HG02870 (cell line): ENCODE measurements around the gene RAB11B.
"Not testable (repeated sequence)": the region's sequence is repeated elsewhere in the genome, so short reads cannot be mapped to it uniquely, and the experiment has no call there.

Experiments
- ATAC-seq: cut with Tn5 transposase; IDR thresholded peaks from one replicate; pipeline ENCODE4 v1.9.1; 2021; ENCODE audit warnings: mild to moderate bottlenecking, moderate library complexity; ENCODE audit not compliant: unreplicated experiment

The RAB11B gene

GRCh38 chr19:8425331-8425730, 35.2 kb downstream of the RAB11B start:
- not testable (repeated sequence) for ATAC-seq

DNA sequence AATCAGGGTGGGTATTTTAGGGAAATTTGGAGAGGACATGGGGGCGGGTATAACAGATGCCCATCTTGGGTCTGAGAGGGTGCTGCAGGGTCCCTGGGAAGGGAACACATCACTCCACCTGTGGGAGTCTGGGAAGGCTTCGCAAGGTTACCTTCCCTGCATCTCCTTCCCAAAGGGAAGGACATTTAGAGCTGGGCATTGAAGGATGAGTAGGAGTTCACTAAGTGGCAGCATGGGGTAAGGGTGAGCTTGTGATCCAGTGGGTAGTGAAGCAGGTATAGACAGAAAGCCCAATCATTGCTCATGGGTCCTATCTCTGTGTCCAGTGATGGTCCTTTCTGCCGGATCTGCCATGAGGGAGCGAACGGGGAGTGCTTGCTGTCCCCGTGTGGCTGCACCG, 36.1 kb downstream of the RAB11B start:
- no peak for ATAC-seq

GRCh38 chr19:8429044-8429443, 38.9 kb downstream of the RAB11B start:
- ATAC-seq: no peak

DNA sequence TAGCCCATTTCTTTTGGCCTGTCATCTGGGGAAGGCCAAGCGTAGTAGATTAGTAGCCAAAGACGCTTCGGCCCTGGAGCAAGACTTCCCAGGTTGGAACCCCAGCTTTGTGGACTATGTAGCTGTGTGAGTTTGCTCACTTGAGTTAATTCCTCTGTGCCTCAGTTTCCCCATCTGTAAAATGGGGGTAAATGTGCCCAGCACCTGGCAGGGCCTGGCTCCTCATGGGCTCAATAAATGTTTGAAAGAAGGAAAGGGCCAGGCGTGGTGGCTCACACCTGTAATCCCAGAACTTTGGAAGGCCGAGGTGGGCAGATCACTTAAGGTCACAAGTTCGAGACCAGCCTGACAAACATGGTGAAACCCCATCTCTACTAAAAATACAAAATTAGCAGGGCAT, 39.7 kb downstream of the RAB11B start:
- ATAC-seq: no peak

DNA sequence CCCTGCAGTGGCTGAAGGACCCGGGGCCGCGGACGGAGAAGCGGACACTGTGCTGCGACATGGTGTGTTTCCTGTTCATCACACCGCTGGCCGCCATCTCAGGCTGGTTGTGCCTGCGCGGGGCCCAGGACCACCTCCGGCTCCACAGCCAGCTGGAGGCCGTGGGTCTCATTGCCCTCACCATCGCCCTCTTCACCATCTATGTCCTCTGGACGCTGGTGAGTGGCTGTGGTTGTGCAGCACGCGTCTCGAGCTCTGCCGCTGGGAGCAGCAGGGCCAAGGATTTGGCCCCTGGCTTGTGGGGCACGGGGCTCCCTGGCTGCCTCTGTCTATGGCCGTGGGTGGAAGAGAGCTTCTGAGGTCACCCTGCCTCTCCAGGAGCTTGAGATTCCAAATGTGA, 40.5 kb downstream of the RAB11B start:
- ATAC-seq: no peak

DNA sequence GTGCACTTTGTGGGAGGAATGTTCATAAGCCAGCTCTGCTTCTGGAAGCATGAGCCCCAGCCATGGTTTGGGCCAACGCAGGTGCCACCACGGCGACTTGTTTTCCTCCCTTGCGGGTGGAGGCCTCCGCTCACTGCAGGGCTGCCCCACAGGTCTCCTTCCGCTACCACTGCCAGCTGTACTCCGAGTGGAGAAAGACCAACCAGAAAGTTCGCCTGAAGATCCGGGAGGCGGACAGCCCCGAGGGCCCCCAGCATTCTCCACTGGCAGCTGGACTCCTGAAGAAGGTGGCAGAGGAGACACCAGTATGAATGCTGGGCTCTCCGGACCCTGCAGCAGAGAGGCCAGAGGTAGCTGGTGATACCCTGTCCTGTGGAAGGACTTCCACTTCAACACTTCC, 48.1 kb downstream of the RAB11B start:
- ATAC-seq: no peak

GRCh38 chr19:8441725-8442544, 51.8 kb downstream of the RAB11B start:
- no peak for ATAC-seq

GRCh38 chr19:8444140-8444676, 54.0 kb downstream of the RAB11B start:
- ATAC-seq: not testable (repeated sequence)

DNA sequence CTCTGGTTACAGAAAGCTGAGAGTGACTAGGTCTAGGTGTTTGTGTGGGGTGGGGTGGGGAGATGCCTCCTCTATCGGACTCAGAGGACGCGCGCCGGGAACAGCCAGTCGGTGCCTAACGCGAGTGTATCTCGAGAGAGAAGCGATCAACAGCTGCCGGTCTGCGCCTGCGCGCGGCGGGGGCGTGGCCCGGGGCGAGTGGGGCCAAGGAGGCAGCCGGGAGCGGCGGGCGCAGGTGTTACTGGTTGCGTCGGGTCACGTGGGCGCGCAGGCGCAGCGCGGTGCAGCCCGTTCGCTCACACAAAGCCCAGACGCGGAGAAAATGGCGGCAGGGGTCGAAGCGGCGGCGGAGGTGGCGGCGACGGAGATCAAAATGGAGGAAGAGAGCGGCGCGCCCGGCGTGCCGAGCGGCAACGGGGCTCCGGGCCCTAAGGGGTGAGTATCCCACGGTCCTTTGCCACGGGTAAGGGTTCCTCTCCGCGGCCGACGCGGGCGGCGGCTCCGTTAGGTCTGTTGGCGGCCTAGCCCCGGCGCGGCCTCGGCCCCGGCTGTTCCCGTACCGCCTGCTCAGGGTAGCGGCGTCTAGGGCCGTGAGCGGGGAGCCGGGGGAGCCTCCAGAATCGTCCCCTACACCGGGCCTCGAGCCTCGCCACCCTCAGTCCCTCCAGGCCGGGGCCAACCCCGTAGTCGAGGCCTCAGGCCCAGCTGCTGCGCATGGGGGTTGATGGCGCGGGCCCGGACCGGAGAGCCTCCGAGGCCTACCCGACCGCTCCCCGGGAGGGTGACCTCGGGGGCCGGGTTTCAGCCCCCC, 54.7 kb downstream of the RAB11B start, which contains the start of gene HNRNPM:
Gene HNRNPM (plus strand): TSS at position 299 of the 811 bp plus-strand sequence. CDS start 24 bp downstream, at position 323.
- ATAC-seq: peak; percentile 73

DNA sequence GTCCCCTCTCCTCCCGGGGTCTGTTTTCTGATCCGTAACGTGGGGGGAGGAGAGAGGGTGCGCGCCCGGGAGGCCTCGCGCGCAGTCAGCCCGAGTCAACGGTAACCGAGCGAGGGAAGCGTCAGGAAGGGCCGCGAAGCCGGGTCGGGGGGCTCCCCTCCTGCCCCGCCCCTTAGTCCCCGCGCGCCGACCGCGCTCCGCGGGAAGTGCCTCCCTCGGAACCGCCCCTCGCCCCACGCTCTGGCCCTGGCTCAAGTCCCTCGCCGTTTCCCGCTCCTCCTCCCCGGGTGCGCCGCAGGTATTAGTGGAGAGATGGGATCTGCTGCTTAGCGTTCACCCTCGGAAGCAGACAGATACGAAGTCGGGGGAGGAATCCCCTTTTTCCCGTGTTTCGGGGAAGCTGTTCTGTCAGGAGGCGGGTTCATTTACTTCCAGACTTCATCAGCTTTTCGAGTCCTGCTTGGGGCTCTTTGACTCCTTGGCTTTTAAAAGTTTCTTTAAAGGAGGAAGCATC, 55.4 kb downstream of the RAB11B start:
- ATAC-seq: peak; percentile 17

DNA sequence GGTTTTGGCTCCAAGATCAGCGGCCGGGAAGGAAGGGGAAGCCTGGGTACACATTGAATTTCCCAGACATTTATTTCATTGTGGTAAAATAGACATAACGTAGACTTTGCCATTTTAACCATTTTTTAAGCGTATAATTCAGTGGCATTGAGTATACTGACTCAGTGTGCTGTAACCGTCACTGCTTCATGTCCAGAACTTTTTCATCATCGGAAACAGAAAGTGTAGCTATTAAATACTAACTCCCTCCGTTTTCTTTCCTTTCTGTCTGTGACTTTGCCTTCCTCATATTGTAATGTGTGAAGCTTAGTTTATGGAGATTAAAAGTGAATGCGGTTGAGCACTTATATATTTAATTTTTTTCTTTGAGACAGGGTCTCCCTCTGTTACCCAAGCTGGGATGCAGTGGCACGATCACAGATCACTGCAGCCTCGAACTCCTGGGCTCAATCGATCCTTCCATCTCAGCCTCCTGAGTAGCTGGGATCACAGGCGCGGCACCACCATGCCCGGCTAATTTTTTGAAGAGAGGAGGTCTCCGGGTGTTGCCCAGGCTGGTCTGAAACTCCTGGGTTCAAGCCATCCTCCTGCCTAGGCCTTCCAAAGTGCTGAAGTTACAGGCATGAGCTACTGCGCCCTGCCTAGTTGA, 56.0 kb downstream of the RAB11B start:
- no peak for ATAC-seq

- ATAC-seq: no peak
Measured at GRCh38 chr19:8449830-8450229, 59.7 kb downstream of the RAB11B start.

GRCh38 chr19:8451377-8451776, 61.2 kb downstream of the RAB11B start:
- ATAC-seq: no peak

- no peak for ATAC-seq
Measured at GRCh38 chr19:8451885-8452284, 61.7 kb downstream of the RAB11B start.

- ATAC-seq: no peak
Measured at GRCh38 chr19:8452446-8453123, 62.4 kb downstream of the RAB11B start.

DNA sequence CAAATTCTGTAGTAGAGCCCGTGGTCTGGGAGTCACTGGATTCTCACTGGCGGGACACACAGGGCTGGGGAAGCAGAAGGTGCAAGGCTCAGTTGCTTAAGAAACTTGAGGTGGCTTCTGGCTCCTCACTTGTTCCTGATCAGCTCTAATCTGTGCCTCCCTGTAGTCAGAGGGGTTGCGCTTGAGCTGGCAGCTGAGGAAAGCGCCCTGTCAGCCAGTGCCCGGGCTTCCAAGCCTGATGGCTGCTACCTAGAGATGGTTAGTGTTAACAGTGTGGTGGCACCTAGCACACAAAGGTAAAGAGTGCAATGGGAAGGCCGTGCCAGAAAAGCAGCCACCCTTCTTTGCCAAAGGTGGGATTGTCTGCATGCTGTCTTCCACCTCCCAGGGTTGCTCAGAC, 63.5 kb downstream of the RAB11B start:
- no peak for ATAC-seq
